HL-60 (cell line): Measurements from ENCODE around the gene NUDT14.

Experiments
- GABPA ChIP-seq: IDR thresholded peaks from 2 replicates; pipeline ENCODE4 v1.6.1; 2012; ENCODE audit warnings: low read depth
- POLR2AphosphoS5 ChIP-seq: IDR thresholded peaks from 2 replicates; pipeline ENCODE4 v1.6.1; 2012; ENCODE audit warnings: low read depth
- TF ChIP-seq, protein P1 (sequence below): IDR thresholded peaks from one replicate; pipeline ENCODE4 v1.5.1; 2011; ENCODE audit warnings: low read length, control low read depth, inconsistent platforms; ENCODE audit not compliant: insufficient read depth
- TF ChIP-seq, protein P2 (sequence below): IDR thresholded peaks from 2 replicates; pipeline ENCODE4 v1.6.1; 2012; ENCODE audit warnings: low read depth; ENCODE audit not compliant: insufficient replicate concordance

DNA sequence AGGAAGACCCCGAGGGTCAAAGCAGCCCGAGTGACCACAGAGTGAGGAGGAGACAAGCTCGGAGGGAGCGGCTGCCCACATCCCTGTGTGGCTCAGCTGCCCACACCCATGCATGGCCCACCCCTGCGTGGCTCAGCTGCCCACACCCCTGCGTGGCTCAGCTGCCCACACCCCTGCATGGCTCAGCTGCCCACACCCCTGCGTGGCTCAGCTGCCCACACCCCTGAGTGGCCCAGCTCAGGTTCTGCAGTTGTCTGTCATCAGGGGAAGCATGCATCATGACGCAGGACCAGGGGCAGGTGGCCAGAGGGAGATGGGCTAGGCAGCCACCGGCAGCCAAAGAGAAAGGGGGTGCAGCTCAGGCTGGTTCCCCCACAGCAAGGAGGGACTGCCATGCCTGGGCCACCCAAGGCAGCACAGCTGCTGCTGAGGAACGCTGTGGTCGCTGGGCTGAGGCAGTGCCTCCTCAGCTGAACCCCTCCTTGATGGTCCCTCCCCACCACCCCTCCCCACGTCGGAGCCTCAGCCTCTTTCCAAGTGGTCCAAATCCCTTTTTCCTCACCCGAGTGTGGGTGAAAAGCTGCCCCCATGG is 33.3 kb upstream of the NUDT14 start:
- TF ChIP-seq POLR2AphosphoS5 (no peak), GABPA (no peak)
- TF ChIP-seq, protein P1, sequence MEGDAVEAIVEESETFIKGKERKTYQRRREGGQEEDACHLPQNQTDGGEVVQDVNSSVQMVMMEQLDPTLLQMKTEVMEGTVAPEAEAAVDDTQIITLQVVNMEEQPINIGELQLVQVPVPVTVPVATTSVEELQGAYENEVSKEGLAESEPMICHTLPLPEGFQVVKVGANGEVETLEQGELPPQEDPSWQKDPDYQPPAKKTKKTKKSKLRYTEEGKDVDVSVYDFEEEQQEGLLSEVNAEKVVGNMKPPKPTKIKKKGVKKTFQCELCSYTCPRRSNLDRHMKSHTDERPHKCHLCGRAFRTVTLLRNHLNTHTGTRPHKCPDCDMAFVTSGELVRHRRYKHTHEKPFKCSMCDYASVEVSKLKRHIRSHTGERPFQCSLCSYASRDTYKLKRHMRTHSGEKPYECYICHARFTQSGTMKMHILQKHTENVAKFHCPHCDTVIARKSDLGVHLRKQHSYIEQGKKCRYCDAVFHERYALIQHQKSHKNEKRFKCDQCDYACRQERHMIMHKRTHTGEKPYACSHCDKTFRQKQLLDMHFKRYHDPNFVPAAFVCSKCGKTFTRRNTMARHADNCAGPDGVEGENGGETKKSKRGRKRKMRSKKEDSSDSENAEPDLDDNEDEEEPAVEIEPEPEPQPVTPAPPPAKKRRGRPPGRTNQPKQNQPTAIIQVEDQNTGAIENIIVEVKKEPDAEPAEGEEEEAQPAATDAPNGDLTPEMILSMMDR = no peak
- TF ChIP-seq, protein P2, sequence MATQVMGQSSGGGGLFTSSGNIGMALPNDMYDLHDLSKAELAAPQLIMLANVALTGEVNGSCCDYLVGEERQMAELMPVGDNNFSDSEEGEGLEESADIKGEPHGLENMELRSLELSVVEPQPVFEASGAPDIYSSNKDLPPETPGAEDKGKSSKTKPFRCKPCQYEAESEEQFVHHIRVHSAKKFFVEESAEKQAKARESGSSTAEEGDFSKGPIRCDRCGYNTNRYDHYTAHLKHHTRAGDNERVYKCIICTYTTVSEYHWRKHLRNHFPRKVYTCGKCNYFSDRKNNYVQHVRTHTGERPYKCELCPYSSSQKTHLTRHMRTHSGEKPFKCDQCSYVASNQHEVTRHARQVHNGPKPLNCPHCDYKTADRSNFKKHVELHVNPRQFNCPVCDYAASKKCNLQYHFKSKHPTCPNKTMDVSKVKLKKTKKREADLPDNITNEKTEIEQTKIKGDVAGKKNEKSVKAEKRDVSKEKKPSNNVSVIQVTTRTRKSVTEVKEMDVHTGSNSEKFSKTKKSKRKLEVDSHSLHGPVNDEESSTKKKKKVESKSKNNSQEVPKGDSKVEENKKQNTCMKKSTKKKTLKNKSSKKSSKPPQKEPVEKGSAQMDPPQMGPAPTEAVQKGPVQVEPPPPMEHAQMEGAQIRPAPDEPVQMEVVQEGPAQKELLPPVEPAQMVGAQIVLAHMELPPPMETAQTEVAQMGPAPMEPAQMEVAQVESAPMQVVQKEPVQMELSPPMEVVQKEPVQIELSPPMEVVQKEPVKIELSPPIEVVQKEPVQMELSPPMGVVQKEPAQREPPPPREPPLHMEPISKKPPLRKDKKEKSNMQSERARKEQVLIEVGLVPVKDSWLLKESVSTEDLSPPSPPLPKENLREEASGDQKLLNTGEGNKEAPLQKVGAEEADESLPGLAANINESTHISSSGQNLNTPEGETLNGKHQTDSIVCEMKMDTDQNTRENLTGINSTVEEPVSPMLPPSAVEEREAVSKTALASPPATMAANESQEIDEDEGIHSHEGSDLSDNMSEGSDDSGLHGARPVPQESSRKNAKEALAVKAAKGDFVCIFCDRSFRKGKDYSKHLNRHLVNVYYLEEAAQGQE = no peak
